ENCODE results near the gene SMYD2.

SMYD2 gene

GRCh38 chr1:214327514-214327913, 46.6 kb downstream of the SMYD2 start:
- TF ChIP-seq CTCF (IDR thresholded peaks at IDR 0.05) = no peak
- H3K4me1 ChIP-seq = no peaks in the 10 kb centered on the region
- no peak overlapping the region for H3K4me2 ChIP-seq (ENCODE audit: low read length)
- no peak overlapping the region for H3K9ac ChIP-seq
- H3K4me3 ChIP-seq (ENCODE audit: low read depth, low read length) = no peak overlapping the region
- no peaks in the 10 kb centered on the region for H3K79me2 ChIP-seq
- H2AFZ ChIP-seq = no peak overlapping the region
- H3K27me3 ChIP-seq (ENCODE audit: control insufficient read depth, insufficient read depth, low read length) = no peaks in the 10 kb centered on the region
- no peaks in the 10 kb centered on the region for H3K9me3 ChIP-seq (ENCODE audit: control insufficient read depth, low read length)
- H3K27ac ChIP-seq = no peak overlapping the region
- no peaks in the 10 kb centered on the region for H3K36me3 ChIP-seq (ENCODE audit: control insufficient read depth, insufficient read depth, low read length)

- no peak overlapping the region for H3K4me3 ChIP-seq (ENCODE audit: low read depth, low read length)
- no peaks in the 10 kb centered on the region for H3K9me3 ChIP-seq (ENCODE audit: control insufficient read depth, low read length)
- no peak overlapping the region for H3K9ac ChIP-seq
- no peaks in the 10 kb centered on the region for H3K4me1 ChIP-seq
- H3K4me2 ChIP-seq (ENCODE audit: low read length) = no peak overlapping the region
- no peaks in the 10 kb centered on the region for H3K79me2 ChIP-seq
- peak; percentile 70 for TF ChIP-seq CTCF (IDR thresholded peaks at IDR 0.05)
- H2AFZ ChIP-seq = no peak overlapping the region
- H3K36me3 ChIP-seq (ENCODE audit: control insufficient read depth, insufficient read depth, low read length) = no peaks in the 10 kb centered on the region
- H3K27me3 ChIP-seq (ENCODE audit: control insufficient read depth, insufficient read depth, low read length) = no peaks in the 10 kb centered on the region
- no peak overlapping the region for H3K27ac ChIP-seq
Measured at GRCh38 chr1:214328770-214329469, 48.0 kb downstream of the SMYD2 start.

GRCh38 chr1:214329470-214330220, 48.7 kb downstream of the SMYD2 start:
- Histone ChIP-seq H3K9me3 (ENCODE audit: control insufficient read depth, low read length) (no peaks in the 10 kb centered on the region), H2AFZ (no peak overlapping the region), H3K4me1 (no peaks in the 10 kb centered on the region), H3K9ac (no peak overlapping the region), H3K79me2 (no peaks in the 10 kb centered on the region), H3K36me3 (ENCODE audit: control insufficient read depth, insufficient read depth, low read length) (no peaks in the 10 kb centered on the region), H3K4me3 (ENCODE audit: low read depth, low read length) (no peak overlapping the region), H3K4me2 (ENCODE audit: low read length) (no peak overlapping the region), H3K27ac (no peak overlapping the region), H3K27me3 (ENCODE audit: control insufficient read depth, insufficient read depth, low read length) (no peaks in the 10 kb centered on the region)
- no peak for TF ChIP-seq CTCF (IDR thresholded peaks at IDR 0.05)

- Histone ChIP-seq H3K4me3 (ENCODE audit: low read depth, low read length) (no peak overlapping the region), H3K4me2 (ENCODE audit: low read length) (no peak overlapping the region), H3K9me3 (ENCODE audit: control insufficient read depth, low read length) (no peaks in the 10 kb centered on the region), H3K27me3 (ENCODE audit: control insufficient read depth, insufficient read depth, low read length) (no peaks in the 10 kb centered on the region), H3K36me3 (ENCODE audit: control insufficient read depth, insufficient read depth, low read length) (no peaks in the 10 kb centered on the region), H3K9ac (no peak overlapping the region), H3K79me2 (no peaks in the 10 kb centered on the region), H3K4me1 (no peaks in the 10 kb centered on the region), H3K27ac (no peak overlapping the region), H2AFZ (no peak overlapping the region)
- no peak for TF ChIP-seq CTCF (IDR thresholded peaks at IDR 0.05)
Measured at GRCh38 chr1:214330222-214330621, 49.3 kb downstream of the SMYD2 start.
